Iris pigment epithelial cell (primary cell): ENCODE results near the gene IGF1R.

Experiments
- DNase-seq: peaks from one replicate; pipeline ENCODE4 v3.0.0-alpha.2; 2011; ENCODE audit warnings: low read depth

IGF1R gene

DNA sequence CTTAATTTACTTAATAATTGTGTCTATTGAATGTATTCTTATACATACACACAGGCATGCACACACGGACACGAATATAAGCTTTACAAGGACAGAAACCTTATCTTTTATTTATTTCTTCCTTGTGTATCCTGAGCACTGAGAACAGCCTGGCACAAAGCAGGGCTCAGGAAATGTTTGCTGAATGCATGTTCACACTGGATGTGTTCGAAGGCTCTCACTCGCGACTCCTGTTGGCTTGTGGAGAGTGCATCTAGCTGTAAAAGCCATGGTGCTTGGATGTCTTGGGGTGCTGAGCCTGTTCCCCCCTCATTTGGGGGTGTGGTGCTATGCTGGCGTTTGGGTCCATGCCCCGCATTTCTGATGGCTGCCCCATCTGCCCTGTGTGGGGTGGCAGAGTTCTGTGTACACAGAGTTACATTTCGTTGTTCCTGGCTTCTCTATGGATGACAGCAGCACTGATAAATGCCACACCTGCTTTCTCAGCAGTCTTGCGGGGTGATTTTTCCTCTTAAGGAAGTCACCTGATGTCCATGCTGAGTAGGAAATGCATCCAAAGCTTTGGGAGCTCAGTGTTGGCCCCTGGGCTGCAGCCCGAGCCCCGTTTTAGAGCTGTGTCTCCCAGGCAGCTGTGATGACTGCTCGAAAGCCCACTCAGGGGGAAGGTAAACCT, 148.5 kb downstream of the IGF1R start:
- DNase-seq, result no peak

DNA sequence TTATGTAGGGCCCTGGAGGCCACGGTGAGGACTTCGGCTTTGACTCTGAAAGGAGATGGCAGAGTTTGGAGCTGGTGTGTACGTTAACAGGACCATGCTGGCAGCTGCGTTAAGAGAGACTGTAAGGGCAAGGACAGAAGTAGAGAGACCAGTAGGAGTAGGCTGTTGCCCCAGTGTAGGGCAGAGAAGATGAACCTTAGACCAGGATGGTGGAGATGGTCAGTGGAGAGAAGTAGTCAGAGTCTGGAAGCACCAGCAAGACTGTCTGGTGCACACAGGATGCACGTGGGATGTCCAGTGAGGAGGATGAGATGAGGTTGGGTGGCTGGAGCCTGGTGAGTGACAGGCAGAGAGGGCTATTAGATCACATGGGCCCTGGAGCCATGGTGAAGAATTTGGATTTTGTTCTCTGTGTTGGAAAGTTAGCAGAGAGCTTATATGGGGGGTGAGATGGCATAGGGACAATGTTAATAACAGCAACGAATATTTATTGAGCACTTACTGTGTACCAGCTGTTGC, 150.1 kb downstream of the IGF1R start:
- no peak for DNase-seq

DNA sequence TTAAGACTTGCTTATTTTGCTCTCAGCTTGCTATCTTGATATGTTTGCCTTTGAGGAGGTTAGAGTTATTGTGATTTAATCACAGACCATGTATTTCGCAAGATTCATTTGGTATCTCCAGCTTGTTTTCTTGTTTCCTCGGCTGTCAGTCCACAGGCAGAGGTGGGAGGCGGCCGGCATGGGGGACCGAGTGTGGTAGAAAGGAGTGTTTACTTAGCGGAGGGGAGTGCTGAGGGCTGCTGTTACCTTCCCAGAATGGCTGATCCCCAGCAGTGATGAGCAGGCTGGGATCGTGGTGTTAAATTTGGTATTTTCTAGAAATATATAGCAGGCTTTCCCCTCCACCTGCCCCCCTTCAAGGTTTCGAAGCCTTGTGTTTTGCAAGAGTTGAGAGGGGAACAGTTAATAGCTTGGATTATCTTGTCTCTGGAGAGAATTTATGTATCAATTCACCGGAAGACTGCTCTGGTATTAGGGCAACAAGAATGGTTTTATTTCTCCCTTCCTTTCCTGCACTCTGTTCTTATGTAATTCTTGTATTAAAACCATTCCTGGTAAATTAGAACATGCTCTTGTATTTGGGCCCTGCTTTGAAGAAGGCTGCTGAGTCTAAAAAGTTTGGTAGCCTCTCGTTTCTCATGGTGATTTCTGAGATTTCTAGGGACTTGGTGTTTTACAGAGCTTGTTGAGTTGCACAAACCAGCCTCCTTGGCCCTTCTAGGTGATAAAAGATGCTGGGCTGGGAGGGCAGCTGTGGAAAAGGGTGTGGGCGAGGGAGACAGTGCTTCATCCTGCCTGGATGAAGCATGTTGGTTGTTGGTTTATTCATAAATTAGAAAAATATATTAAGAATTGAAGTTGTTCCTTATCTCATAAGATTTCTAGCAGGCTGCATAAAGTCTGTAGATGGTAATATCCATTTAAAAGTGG, 151.4 kb downstream of the IGF1R start:
- peak; percentile 81 for DNase-seq

GRCh38 chr15:98800437-98801233, 152.3 kb downstream of the IGF1R start:
- peak; percentile 91 for DNase-seq

DNA sequence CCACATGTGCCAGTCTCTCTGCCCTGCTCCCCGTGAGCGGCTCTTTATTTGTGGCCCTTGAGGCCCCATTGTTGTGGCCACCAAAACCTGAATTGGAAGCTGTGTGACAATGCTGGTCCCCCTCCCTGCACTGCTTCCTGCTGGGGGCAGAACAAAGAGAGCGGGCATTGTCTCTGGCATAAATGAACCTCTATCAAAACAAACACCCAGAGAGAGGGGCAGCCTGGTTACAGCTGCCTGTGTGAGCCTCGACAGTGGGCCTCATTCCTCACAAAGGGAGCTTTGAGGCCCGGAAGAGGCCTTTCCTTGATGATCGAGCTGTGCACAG, 152.9 kb downstream of the IGF1R start:
- DNase-seq, result no peak

DNA sequence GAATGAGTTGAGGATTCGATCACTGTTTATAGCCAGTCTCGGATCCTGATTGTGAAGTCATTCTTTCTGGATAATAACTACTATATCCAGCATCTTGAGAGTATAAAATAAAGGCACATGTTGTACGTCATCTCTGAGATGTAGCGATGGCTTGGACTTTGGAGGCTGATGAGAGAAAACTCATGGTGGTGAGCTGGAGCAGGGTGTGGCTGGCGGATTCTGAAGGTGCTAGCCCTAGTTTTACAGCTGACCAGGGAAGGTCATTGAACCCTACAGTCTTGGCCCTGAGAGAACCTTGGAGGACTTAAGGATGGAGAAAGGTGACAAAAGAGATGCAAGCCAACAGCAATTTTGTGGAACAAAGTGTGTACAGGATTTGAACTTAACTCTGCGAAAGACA, 153.8 kb downstream of the IGF1R start:
- no peak for DNase-seq

DNA sequence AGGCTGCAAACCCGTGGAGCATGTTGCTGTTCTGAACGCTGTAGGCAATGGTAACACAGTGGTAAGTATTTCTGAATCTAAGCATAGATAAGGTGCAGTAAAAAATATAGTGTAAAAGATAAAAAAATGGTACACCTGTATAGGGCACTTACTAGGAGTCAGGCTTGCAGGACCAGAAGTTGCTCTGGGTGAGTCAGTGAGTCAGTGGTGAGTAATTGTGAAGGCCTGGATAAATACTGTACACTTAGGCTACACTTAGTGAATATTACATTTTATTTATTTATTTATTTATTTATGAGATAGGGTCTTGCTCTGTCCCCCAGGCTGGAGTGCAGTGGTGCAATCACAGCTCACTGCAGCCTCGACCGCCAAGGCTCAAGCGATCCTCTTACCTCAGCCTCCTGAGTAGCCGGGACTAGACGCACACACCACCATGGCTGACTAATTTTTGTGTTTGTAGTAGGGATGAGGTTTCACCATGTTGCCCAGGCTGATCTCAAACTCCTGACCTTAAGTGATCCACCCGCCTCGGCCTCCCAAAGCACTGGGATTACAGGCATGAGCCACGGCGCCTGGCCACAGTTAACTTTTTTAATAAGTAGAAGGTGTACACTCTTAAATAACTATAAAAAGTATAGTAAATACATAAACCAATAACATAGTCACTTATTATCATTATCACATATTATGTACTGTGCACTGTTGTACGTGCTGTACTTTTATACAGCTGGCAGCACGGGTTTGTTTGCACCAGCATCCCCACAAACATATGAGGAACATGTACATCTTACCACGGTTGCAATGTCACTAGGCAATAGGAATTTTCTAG, 155.1 kb downstream of the IGF1R start:
- DNase-seq, result peak; percentile 75

GRCh38 chr15:98804057-98804380, 155.7 kb downstream of the IGF1R start:
- DNase-seq, result peak; percentile 27

DNA sequence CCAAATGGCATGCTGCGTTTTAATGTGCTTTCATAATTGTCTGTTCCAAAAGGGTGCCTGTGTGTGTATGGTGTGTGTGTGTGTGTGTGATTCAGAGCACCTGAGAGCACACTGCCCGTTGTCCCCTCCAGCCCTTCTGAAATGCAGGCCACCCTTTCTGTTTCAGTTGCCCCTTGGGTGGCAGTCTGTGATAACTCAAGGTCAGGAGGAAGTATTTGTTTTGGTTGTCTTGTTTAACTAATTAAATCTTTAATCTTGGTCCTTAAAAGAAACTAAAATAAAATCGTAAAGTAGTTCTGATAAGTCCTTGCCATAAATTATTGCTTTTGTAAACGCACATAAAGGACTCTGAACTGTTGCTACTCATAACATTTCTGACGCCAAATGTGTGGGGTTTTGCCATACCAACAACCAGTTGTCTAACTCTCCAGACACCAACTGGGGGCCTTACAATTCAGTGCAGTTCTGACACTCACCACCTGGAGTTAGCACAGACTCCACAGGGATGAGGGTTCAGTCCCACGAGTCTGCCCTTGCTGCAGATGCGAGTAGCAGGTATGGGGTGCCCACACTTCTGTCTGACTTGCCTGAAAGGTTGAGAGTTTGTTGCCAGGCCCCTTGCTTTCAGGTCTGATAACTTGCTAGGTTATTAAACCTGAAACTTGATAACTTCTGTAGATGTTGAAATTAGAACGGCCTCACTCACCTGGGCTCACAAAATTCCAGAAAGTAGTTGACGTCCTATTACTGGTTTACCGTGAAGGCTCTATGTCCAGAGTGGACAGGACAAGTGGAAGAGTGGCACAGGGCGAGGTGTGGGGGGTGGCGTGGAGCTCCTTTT, 157.3 kb downstream of the IGF1R start:
- peak; percentile 6 for DNase-seq

DNA sequence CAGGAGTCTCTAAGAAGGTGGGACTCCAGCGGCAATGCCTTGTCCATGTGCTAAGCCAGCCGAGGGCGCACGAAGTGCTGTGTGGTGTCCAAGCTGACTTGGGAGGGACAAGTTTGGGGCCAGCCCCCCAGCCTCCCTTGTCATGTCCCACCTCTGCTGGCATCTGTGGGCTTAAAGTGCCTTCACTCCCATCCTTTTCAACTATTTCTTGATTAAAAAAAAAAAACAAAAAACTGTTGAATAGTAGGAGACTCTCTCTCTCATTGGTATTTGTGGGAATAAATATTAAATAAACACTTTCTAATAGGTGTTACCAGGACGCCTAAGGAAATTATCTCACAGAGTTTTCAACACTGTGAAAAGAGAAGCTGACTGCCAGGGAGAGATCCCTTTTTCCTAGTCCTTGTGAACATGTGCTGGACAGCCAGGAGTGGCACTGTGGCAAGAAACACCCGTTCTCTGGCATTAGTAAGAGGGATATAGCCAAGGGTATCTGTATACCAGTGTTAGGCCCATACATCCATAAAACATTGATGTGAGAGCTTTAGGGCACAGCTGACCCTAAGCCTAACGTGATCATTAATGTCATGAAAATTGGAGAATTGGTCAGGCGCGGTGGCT, 158.0 kb downstream of the IGF1R start:
- no peak for DNase-seq

GRCh38 chr15:98807262-98807661, 158.9 kb downstream of the IGF1R start:
- DNase-seq, result peak; percentile 89

DNA sequence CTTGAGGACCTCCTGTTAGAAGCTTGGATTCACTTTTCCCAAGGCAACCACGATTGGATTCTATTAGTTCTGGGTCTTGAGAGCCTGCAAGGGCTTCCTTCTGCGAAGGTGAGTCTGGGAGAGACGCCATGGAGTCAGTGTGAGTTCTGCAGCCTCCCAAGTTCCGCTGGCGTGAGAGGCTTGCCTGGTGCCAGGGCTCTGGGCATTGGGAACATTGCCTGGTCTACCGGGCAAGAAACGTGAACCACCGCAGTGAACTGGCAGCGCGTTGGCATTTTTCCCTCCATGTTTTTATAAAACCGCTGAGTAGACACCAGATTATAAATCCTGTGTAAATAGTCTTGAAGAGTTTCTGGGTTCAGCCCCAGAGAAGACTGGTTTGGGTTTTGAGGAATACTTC, 160.9 kb downstream of the IGF1R start:
- DNase-seq, result no peak

- peak; percentile 6 for DNase-seq
Measured at GRCh38 chr15:98812716-98813446, 164.5 kb downstream of the IGF1R start.

DNA sequence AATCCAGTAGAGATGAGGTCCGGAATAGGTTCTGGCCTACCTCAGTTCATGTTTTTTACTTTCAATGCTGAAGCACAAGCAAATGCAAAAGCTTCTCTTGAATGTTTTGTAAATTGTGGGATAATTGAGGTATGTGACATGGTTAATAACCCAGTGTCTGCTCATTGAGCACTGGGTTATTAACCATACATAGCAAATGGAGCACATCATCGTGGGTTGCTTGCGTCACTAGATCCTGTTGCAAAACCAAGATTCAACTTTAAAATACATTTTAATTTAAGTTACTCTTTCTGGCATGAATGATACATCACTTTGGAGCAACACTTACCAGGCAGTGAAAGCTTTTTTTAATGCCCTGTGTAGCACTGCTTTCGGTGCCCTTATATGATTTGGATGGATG, 165.6 kb downstream of the IGF1R start:
- peak; percentile 19 for DNase-seq

DNA sequence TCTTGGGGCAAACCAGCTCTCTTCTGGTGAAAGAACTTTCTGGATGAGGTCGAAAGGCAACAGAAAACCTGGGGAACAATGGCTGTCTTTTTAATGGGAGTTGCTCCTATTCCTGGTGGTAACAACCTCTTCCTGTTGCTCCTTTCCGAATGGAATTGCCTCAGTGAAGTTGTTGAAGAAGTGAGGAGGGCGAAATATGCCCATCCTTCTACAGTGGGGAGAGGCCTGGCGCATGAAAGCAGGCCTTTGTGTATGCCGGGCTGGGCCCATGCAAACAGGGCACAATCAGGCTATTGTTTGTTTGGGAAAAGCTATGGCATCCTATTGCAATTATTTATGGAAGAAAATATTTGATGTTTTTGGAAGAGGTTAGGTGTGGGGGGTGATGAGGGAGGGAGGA, 166.9 kb downstream of the IGF1R start:
- no peak for DNase-seq

GRCh38 chr15:98817745-98818144, 169.4 kb downstream of the IGF1R start:
- DNase-seq, result no peak

DNA sequence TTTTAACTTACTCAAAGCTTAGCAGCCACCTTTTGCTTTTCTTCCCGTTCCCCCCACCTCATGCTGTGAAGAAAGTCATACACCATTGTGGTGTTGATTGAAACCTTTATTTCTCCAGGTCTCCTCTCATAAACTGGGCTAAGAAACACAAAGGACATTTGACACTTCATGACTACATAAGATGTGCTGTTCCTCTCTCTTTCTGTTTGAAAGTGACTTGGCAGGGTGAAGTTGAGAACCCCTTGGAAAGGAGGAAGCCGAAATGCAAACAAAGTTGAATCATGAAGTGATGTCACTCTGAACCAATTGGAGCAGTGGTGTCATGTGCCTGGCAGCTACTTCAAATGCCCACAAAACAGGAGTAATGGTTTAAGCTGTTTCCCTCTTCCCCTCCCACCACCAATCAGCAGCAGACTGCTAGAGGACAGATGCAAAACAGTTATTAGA, 174.7 kb downstream of the IGF1R start:
- peak; percentile 91 for DNase-seq

GRCh38 chr15:98823616-98824015, 175.3 kb downstream of the IGF1R start:
- no peak for DNase-seq

DNA sequence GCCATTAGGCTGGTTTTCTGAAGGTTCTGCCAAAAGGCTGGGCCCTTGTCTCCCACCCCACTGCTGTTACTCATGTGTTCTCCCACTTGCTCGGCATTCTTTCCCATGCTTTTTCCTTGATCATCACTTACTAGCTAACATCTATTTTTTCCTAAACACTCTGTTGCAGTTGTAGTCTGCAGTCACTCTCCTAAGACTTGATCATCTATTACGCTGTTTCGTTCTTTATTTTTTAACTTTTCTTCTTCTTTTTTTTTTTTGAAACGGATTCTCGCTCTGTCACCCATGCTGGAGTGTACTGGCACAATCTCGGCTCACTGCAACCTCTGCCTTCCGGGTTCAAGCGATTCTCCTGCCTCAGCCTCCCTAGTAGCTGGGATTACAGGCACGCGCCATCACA, 176.3 kb downstream of the IGF1R start:
- DNase-seq, result no peak

DNA sequence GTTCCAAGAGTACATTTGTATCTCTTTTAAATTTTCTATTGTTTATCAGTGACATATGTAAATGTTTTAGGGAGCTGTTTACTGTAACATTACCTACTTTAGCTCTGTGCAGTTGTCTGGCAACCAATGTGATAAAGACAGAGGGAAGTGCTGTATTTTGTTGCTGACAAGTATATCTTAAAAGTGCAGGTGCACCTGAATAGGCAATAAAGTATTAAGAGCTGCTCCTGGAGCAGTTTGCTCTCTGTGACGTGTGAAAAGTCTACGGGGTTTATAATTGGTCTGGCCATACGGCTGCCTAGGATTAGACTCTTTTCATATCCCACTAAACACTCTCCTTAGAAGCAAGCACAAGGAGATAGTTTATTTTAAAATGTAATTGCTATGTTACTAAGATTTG, 178.3 kb downstream of the IGF1R start:
- no peak for DNase-seq
